Vagina (tissue), 2 donors: Measurements from ENCODE around the gene C6orf132.

Source experiments
- POLR2A ChIP-seq, 2 donors: fragments of 450-650 bp; IDR thresholded peaks; one replicate each; pipeline ENCODE4 v1.6.1; 2017; ENCODE audit warnings: antibody characterized with exemption in 2 of 2, mild to moderate bottlenecking in 2 of 2, moderate library complexity in 2 of 2
- TF ChIP-seq, protein P1 (sequence below), 3 experiments: fragments of 450-650 bp in 2 of 3; fragments of 200-600 bp in 1 of 3; sonication (generic) in 1 of 3; IDR thresholded peaks; one replicate each; pipeline ENCODE4 v1.5.1; 2017 to 2019; ENCODE audit warnings: antibody characterized with exemption in 3 of 3, mild to moderate bottlenecking in 2 of 3, moderate library complexity in 2 of 3

DNA sequence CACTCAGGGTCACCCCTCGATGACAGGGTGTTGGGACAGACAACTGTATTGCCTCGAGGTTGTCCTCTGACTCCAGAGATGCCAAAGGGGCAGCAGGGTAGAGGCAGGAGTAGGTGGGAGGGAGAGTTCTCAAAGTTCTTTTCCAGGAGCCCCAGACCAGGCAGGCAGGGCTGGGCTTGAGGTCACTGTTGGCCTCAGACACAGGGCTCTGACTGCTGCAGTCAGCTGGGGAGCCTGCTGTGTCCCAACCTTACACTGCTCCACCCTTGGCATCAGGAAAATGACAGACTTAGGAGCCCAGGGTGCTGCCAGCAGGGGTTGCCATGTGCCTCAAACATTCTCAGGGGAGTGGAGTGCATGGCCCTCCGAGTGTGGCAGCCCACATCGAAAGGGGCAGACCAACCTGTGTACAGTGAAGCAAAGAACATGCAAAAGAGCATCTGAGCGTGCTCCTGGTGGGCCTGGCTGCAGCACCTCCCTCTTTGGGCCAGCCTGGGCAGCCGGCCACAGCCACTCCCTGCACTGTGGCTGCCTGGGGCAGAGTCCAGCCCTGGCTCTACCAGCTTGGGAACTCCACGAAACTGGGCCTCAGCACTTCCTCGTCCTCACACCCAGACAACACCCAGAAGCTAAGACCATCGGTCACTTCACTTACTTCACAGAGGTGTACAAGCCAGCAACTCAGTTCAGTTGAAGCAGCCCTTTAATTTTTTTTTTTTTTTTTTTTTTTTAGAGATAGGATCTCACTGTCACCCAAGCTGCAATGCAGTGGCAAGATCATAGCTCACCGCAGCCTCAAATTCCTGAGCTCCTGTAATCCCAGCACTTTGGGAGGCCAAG, 24.0 kb downstream of the C6orf132 start:
- TF ChIP-seq, protein P1, sequence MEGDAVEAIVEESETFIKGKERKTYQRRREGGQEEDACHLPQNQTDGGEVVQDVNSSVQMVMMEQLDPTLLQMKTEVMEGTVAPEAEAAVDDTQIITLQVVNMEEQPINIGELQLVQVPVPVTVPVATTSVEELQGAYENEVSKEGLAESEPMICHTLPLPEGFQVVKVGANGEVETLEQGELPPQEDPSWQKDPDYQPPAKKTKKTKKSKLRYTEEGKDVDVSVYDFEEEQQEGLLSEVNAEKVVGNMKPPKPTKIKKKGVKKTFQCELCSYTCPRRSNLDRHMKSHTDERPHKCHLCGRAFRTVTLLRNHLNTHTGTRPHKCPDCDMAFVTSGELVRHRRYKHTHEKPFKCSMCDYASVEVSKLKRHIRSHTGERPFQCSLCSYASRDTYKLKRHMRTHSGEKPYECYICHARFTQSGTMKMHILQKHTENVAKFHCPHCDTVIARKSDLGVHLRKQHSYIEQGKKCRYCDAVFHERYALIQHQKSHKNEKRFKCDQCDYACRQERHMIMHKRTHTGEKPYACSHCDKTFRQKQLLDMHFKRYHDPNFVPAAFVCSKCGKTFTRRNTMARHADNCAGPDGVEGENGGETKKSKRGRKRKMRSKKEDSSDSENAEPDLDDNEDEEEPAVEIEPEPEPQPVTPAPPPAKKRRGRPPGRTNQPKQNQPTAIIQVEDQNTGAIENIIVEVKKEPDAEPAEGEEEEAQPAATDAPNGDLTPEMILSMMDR (IDR thresholded peaks at IDR 0.05): no peak
- TF ChIP-seq POLR2A (IDR thresholded peaks at IDR 0.05): no peak
